ENCODE data around the gene BACH2. TPM values are rescaled to one million over a fixed set of nuclear protein-coding genes. Genes with fewer than 3 reads are reported as not detected.
"Not testable (repeated sequence)": the region's sequence is repeated elsewhere in the genome, so short reads cannot be mapped to it uniquely, and the experiment has no call there.

BACH2 gene
- total RNA-seq, 1 donor from 2014 or later = 11.9 TPM

GRCh38 chr6:89987830-89988229 lies 308.8 kb downstream of the BACH2 start:
- no peak for DNase-seq

- no peak for DNase-seq
These were observed 309.5 kb downstream of the BACH2 start for GRCh38 chr6:89987140-89987539.

- no peak for DNase-seq
These were observed 310.0 kb downstream of the BACH2 start for GRCh38 chr6:89986650-89987074.

- DNase-seq = peak; percentile 50
These were observed 310.7 kb downstream of the BACH2 start for GRCh38 chr6:89985751-89986493.

- DNase-seq = peak; percentile 50
These were observed 311.5 kb downstream of the BACH2 start for GRCh38 chr6:89984926-89985750.

- DNase-seq = no peak
These were observed 316.3 kb downstream of the BACH2 start for GRCh38 chr6:89980353-89980752.

- no peak for DNase-seq
These were observed 317.0 kb downstream of the BACH2 start for GRCh38 chr6:89979481-89980119.

GRCh38 chr6:89978749-89979145 lies 317.9 kb downstream of the BACH2 start:
- peak; percentile 37 for DNase-seq

GRCh38 chr6:89977808-89978748 lies 318.6 kb downstream of the BACH2 start:
- DNase-seq = peak; percentile 94

- no peak for DNase-seq
These were observed 320.0 kb downstream of the BACH2 start for GRCh38 chr6:89976694-89977020.

- DNase-seq = no peak
These were observed 320.5 kb downstream of the BACH2 start for GRCh38 chr6:89975991-89976693.

- DNase-seq = no peak
These were observed 321.3 kb downstream of the BACH2 start for GRCh38 chr6:89975366-89975765.

GRCh38 chr6:89974834-89975233 lies 321.8 kb downstream of the BACH2 start:
- peak; percentile 68 for DNase-seq

GRCh38 chr6:89972025-89972381 lies 324.6 kb downstream of the BACH2 start:
- no peak for DNase-seq

- not testable (repeated sequence) for DNase-seq
These were observed 325.2 kb downstream of the BACH2 start for GRCh38 chr6:89971338-89972024.

- DNase-seq = peak; percentile 44
These were observed 325.9 kb downstream of the BACH2 start for GRCh38 chr6:89970609-89971337.

GRCh38 chr6:89970072-89970471 lies 326.6 kb downstream of the BACH2 start:
- no peak for DNase-seq

GRCh38 chr6:89966913-89967312 lies 329.7 kb downstream of the BACH2 start:
- no peak for DNase-seq

- peak; percentile 15 for DNase-seq
These were observed 330.5 kb downstream of the BACH2 start for GRCh38 chr6:89966228-89966544.
